Measurements from ENCODE around the gene MAP3K7CL. TPM values are rescaled to one million over a fixed set of nuclear protein-coding genes. Genes with fewer than 3 reads are reported as not detected.

The MAP3K7CL gene
- total and polyA plus RNA-seq, 2 of the 8 experiments (the other 6 are each of a cell fraction or from before 2014, with no cell fraction given), result not detected

- H4K8ac ChIP-seq (ENCODE audit: extremely low read depth, insufficient read depth, low read length), result no peak overlapping the region
- no peak overlapping the region for H2BK20ac ChIP-seq (ENCODE audit: low read length)
- no peak overlapping the region for H4K5ac ChIP-seq (ENCODE audit: insufficient read length, low read depth, low read length)
- DNase-seq (ENCODE audit: low read depth in 1 of 2, low spot score in 2 of 2), result no peak
- peaks cover 0 to 3% (median 0%) of the 10 kb centered on the region in 4 experiments; a peak in 1 of 7 replicates for H3K27me3 ChIP-seq (replicated peaks in 1 of 4; ENCODE audit: control insufficient read depth in 3 of 4, extremely low read depth in 1 of 4, insufficient read depth in 3 of 4, low read length in 3 of 4)
- H2AK5ac ChIP-seq (ENCODE audit: low read depth, low read length), result no peak overlapping the region
- no peaks in the 10 kb centered on the region for H4K20me1 ChIP-seq (replicated peaks in 1 of 2; ENCODE audit: control insufficient read depth in 1 of 2, insufficient read depth in 2 of 2, low read length in 2 of 2)
- no peak overlapping the region for H3K4me3 ChIP-seq (ENCODE audit: extremely low read depth in 1 of 4, insufficient read depth in 2 of 4, low read depth in 3 of 4, low read length in 4 of 4)
- no peak overlapping the region for H2BK120ac ChIP-seq (replicated peaks; ENCODE audit: low read depth, low read length)
- ChIA-PET POLR2A (ENCODE audit: partially characterized antibody) (no interaction called here), CTCF (ENCODE audit: partially characterized antibody) (no interaction called here)
- H3K79me1 ChIP-seq (ENCODE audit: low read depth, low read length), result no peaks in the 10 kb centered on the region
- no peak overlapping the region for H2AFZ ChIP-seq (ENCODE audit: low read length)
- no peak overlapping the region for H3K9ac ChIP-seq (replicated peaks in 1 of 4; ENCODE audit: extremely low read depth in 1 of 4, low read depth in 3 of 4, low read length in 3 of 4)
- TF ChIP-seq CTCF (IDR thresholded peaks at IDR 0.05; ENCODE audit: control extremely low read depth in 1 of 3, insufficient read depth in 1 of 3, low read depth in 1 of 3, low read length in 3 of 3), result no peak
- no peak for TF ChIP-seq SIN3A (conservative IDR thresholded peaks at IDR 0.05 in 1 of 2, IDR thresholded peaks at IDR 0.05 in 1 of 2; ENCODE audit: low read depth in 1 of 2, low read length in 2 of 2)
- TF ChIP-seq JUND (IDR thresholded peaks at IDR 0.05; ENCODE audit: low read length), result no peak
- no peak for TF ChIP-seq POLR2A (IDR thresholded peaks at IDR 0.05; ENCODE audit: control extremely low read depth in 1 of 2, low read depth in 2 of 2, low read length in 2 of 2)
- TF ChIP-seq HDAC2 (IDR thresholded peaks at IDR 0.05; ENCODE audit: borderline replicate concordance in 1 of 2, low read depth in 2 of 2, low read length in 2 of 2), result no peak
- no peak for TF ChIP-seq ZNF274 (IDR thresholded peaks at IDR 0.05; ENCODE audit: borderline replicate concordance, extremely low read depth, low read length)
- no peak for TF ChIP-seq TBP (IDR thresholded peaks at IDR 0.05; ENCODE audit: low read depth, low read length)
- no peak overlapping the region for H3K4ac ChIP-seq (replicated peaks; ENCODE audit: insufficient read length, low read depth, low read length)
- H2BK15ac ChIP-seq (ENCODE audit: low read length), result no peak overlapping the region
- H3K18ac ChIP-seq (ENCODE audit: extremely low read depth, low read length), result no peak overlapping the region
- no peak overlapping the region for H3K4me2 ChIP-seq (ENCODE audit: insufficient read depth in 1 of 2, low read depth in 2 of 2, low read length in 2 of 2)
- H3K36me3 ChIP-seq (ENCODE audit: control insufficient read depth in 2 of 4, insufficient read depth in 4 of 4, low read length in 3 of 4), result no peaks in the 10 kb centered on the region
- no peak overlapping the region for H2BK5ac ChIP-seq (ENCODE audit: low read depth, low read length)
- H2BK12ac ChIP-seq (ENCODE audit: low read depth, low read length), result no peak overlapping the region
- H4K91ac ChIP-seq (replicated peaks; ENCODE audit: insufficient read length, low read length), result no peak overlapping the region
- no peaks in the 10 kb centered on the region for H3K23me2 ChIP-seq (ENCODE audit: low read depth, low read length)
- no peak overlapping the region for H3K14ac ChIP-seq (ENCODE audit: insufficient read length)
- no peaks in the 10 kb centered on the region for H3K9me3 ChIP-seq (ENCODE audit: insufficient read depth in 2 of 2, low read depth in 1 of 2, low read length in 1 of 2)
- no peak overlapping the region for H3K23ac ChIP-seq (ENCODE audit: insufficient read length)
- 97% methylated on average over 2 of the region's 2 CpGs; no CpG with 5 or more reads in 1 of the 2 experiments for WGBS, 2 experiments (ENCODE audit: extremely low coverage in 1 of 2, insufficient coverage in 1 of 2, insufficient read length in 1 of 2, insufficient replicate concordance in 2 of 2, low coverage in 1 of 2, low lambda C conversion rate in 2 of 2, missing lambda C conversion rate in 1 of 2)
- no peak for FAIRE-seq
- peaks cover 0 to 1% (median 0%) of the 10 kb centered on the region in 4 experiments; a peak in 1 of 7 replicates for H3K4me1 ChIP-seq (replicated peaks in 1 of 4; ENCODE audit: control insufficient read depth in 3 of 4, insufficient read depth in 4 of 4, low read length in 3 of 4)
- no peak overlapping the region for H3K56ac ChIP-seq (replicated peaks; ENCODE audit: insufficient read length, low read depth, low read length)
- H3K79me2 ChIP-seq (ENCODE audit: control insufficient read depth in 1 of 2, insufficient read depth in 2 of 2, low read length in 2 of 2), result no peaks in the 10 kb centered on the region
- no peak overlapping the region for H3K27ac ChIP-seq (ENCODE audit: low read depth, low read length)
Measured at GRCh38 chr21:29187944-29188343, 57.5 kb downstream of the MAP3K7CL start.
